ENCODE measurements around the gene IRF8.

- no peak for TF ChIP-seq CTCF (IDR thresholded peaks at IDR 0.05 in 8 of 11, conservative IDR thresholded peaks at IDR 0.05 in 3 of 11)
- TF ChIP-seq POLR2A (IDR thresholded peaks at IDR 0.05), result no peak
These were observed 60.7 kb downstream of the IRF8 start for GRCh38 chr16:85959686-85960085.
